ENCODE data around the gene SSR1.

SSR1 gene

GRCh38 chr6:7240351-7240750 lies 72.6 kb downstream of the SSR1 start:
- DNase-seq (ENCODE audit: low read depth in 2 of 2, low spot score in 1 of 2), result no peak

DNA sequence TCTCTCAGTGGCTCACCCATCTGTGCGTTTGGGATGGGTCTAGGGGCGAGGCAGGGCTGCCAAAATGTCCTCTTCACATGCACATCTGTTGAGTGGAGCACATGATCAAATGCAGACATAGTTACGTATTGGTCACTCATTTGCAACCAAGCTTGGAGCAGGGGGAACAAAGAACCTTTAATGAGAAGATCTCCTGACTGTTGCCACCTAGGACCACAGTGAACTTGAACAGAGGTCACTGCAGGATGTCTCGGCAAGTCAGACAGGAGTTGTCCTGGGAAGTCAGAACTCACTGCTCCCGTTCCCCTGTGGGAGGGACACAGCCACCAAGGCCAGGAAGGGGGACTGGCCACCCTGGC lies 73.4 kb downstream of the SSR1 start:
- DNase-seq (ENCODE audit: low read depth in 2 of 2, low spot score in 1 of 2), result no peak

DNA sequence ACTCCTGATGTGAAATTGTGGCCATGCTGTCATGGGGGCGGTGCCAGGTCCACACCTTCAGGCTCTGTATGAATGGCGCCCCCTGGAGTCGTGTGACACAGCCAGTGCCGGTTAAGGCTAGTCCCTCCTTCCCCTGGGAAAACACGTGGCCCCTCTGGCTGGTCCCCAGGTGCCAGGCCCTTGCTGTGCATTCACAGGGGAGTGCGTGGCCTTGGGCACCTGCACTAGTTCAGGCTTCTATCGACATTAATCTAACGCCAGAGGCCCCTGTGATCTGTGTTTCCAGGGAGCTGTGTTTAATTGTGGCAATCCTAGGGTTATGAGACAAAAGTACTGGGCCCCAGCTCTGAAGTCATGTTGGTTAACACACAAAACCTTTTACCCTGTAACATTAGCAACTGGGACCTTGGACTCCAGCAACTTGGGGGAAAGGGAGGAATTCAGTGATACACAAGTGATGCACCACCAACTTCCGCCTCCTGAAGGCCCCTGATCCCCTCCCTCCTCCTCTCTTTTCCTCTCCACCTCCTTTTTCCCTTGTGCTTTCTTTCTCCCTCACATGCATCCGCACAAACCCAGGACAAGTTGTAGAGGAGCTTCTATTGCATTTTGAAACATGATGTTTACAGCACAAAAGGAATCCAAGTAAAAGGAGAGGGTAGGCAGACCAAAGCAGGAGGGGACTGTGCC lies 74.0 kb downstream of the SSR1 start:
- DNase-seq (ENCODE audit: low read depth in 2 of 2, low spot score in 1 of 2), result peak; percentile 34 to 43

DNA sequence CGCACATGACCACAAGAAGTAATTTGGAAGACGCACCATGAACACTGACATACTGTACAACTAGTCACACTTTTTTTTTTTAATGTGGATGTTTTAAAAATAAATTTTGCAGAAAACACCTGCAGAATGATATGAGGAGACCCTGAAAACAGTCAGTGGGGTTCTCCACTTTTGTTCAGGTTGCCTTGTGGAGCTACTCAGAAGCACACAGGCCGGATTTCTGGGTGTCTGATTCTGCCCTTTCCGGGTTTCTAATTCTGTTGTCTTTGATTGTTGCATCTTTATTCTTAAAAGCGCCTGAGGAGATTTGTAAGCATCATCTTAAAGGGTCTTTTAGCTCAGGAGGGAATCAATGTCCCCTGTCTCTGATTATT lies 74.5 kb downstream of the SSR1 start:
- DNase-seq (ENCODE audit: low read depth in 2 of 2, low spot score in 1 of 2), result no peak

DNA sequence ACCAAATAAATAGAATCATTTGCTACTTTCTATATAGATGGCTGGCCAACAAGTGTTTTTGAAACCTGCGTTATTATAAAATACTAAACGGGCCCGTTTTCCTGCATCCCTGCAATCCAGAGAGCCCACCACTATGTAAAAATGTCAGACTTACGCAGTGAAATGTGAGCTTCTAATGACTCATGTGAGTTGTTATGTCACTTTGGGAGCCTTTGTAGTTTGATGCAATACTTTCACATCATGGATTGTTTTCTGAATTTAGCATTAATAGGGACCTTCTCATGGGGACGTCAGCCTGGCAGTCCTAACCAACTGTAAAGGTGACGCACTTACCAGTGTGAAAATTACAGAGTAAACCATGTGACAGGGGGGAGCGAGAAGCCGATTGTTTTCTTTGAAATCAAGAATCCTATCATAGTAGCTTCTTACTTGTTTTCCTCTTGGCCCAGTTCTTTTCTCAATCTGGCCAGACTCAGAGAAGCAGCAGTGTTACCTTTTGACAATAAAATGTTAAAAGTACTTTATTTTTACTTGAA lies 75.3 kb downstream of the SSR1 start:
- no peak for DNase-seq (ENCODE audit: low read depth in 2 of 2, low spot score in 1 of 2)

DNA sequence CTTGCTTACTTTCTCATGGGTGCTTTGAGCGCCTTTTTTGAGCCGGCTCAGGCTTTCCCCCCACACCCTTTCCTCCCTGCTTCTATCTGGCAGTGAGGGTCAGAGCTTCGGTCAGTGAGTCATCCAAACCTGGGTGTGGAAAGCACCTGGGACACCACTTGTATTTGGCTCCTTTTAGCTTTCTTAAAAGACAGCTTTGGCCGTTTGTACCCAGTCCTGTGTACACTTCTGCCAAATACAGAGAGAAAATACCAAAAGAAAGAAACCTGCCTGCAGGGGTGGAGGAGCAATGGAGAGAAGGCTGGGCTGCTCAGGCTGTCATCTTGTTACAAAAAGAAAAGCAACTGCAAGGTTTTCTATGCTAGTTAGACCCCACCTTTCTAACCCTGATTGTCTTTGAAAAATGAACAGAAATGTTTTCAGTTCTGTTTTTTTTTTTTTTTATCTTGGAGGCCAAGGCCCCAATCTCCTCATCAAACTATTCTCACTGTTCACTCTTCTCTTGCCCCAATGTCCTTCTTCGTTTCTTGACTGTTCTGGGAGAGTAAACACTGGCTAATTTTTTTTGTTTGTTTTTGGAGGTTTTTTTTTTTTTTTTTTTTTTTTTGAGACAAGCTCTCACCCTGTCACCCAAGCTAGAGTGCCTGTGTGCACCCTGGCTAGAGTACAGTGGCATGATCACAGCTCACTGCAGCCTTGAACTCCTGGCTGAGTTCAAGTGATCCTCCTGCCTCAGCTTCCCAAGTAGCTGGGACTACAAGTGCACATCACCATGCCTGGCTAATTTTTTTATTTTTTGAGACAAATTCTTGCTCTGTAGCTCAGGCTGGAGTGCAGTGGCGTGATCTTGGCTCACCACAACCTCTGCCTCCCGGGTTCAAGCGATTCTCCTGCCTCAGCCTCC lies 76.4 kb downstream of the SSR1 start:
- DNase-seq (ENCODE audit: low read depth in 2 of 2, low spot score in 1 of 2), result no peak

DNA sequence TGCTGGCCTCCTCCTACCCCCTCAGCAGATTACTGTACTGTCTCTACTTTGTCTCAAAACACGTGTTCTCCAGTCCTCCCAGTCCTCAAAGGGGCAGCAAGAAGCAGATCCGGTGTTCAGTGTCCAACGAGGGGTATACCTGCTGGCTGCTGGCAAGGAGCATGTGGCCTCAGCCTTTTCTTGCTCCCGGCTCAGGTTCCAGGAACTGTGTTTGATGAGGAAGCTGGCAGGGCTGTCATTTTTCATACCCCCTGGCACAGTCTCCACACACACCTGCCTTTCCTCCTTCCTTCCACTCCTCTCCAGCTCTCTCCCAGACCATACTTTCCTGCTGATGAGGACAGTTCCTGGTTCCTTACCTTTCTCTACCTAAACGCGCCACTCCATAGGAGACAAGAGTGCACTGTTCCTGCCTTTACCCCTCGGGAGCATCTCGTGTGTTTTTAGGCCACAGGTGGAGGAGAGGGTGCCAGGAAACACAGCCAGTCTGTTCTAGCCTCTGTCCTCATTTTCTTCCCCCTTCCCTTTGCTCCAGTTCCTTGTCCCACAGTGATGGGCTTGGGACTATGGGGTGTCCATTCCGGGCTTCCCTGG lies 77.2 kb downstream of the SSR1 start:
- DNase-seq (ENCODE audit: low read depth in 2 of 2, low spot score in 1 of 2), result no peak

GRCh38 chr6:7234547-7234946 lies 78.5 kb downstream of the SSR1 start:
- DNase-seq (ENCODE audit: low read depth in 2 of 2, low spot score in 1 of 2), result no peak

- no peak for DNase-seq (ENCODE audit: low read depth in 2 of 2, low spot score in 1 of 2)
Measured at GRCh38 chr6:7232351-7232750, 80.6 kb downstream of the SSR1 start.

GRCh38 chr6:7230956-7231713 lies 81.9 kb downstream of the SSR1 start:
- DNase-seq (ENCODE audit: low read depth in 2 of 2, low spot score in 1 of 2), result no peak

GRCh38 chr6:7230327-7230691 lies 82.7 kb downstream of the SSR1 start:
- no peak for DNase-seq (ENCODE audit: low read depth in 2 of 2, low spot score in 1 of 2)

- no peak for DNase-seq (ENCODE audit: low read depth in 2 of 2, low spot score in 1 of 2)
Measured at GRCh38 chr6:7229376-7230326, 83.3 kb downstream of the SSR1 start.

GRCh38 chr6:7228662-7229375 lies 84.2 kb downstream of the SSR1 start:
- no peak for DNase-seq (ENCODE audit: low read depth in 2 of 2, low spot score in 1 of 2)

DNA sequence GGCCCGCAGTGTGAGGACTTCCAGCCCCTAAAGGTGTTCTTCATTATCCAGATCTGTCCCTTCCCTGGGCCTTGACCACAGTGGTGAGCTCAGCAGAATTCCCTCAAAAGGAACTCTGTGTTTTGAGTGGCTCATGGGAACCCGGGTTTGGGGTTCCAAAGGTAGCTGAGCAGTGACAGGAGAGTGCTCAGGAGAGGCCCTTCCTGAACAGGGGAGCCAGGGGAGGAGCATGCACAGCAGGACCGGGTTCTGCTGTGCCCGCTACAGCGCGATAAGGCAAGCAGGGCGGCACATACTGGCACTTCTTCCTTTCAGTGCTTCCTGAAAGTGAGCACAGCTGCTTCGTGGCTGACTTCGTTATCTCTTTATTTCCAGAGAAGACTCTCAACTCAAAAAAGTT lies 88.3 kb downstream of the SSR1 start:
- DNase-seq (ENCODE audit: low read depth in 2 of 2, low spot score in 1 of 2), result no peak

DNA sequence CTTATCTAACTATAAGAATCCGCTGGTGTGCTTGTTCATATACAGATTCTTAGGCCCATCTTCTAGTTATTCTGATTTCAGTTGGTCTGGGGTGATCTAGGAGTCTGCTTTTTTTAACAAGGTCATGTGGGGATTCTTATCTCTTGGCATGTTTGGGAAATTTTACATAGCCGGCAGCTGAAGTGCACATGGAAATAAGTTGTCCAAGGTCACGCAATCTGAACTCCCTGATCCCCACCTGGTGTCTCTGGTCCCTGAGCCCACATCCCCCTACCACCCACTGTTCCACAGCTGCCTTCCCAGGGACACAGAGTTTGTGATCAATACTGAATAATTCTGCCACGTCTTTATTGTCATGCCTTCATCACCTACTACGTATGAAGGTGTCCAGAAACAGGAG lies 90.8 kb downstream of the SSR1 start:
- no peak for DNase-seq (ENCODE audit: low read depth in 2 of 2, low spot score in 1 of 2)

GRCh38 chr6:7219310-7219709 lies 93.7 kb downstream of the SSR1 start:
- no peak for DNase-seq (ENCODE audit: low read depth in 2 of 2, low spot score in 1 of 2)

DNA sequence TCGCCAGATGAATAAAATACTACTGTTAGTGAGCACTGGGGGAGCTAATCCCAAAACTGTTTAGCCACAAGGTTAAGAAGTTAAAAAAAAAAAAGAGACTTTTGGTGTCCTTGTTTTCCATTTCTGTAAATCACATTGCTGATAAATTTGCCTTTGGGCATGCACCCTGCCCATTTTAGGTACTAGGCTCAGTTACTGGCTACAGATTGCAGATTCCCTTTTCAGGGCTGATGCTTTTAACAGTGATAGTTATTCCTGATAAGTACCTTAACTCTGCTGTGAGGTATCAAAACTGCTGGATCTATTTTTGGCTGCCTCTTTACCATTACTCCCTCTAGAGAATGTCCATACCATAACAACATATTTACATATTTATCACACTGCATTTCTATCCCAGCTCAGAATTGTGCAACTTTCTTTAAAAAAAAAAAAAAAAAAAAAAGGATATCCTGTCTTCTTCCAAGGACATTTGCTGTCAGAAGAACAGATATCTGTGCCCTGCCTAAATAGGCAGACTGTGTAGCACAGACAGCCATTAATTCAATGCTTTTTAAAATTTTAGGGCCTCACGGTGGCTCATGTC lies 94.5 kb downstream of the SSR1 start:
- DNase-seq (ENCODE audit: low read depth in 2 of 2, low spot score in 1 of 2), result no peak

Data from stimulated activated CD8-positive, alpha-beta memory T cell treated with anti-CD3 and anti-CD28 coated beads, Interleukin-4, amount 100 ng/mL, for 1 hour (primary cell).